SU-DHL-6 (cell line): Measurements from ENCODE around the gene FAM124B.

ENCODE experiments used
- CTCF ChIP-seq: fragments of 200-600 bp; sonication (generic); IDR thresholded peaks from one replicate; pipeline ENCODE4 v1.5.1; 2017; ENCODE audit warnings: antibody characterized with exemption, mild to moderate bottlenecking, low read length, moderate library complexity; ENCODE audit not compliant: insufficient read depth, poor library complexity, severe bottlenecking
- EZH2phosphoT487 ChIP-seq: fragments of 200-600 bp; sonication (generic), shearing (Covaris generic); conservative IDR thresholded peaks from 2 replicates; pipeline ENCODE4 v1.6.1; 2018; ENCODE audit warnings: mild to moderate bottlenecking, antibody characterized with exemption, low read length, moderate library complexity, mixed read lengths

- TF ChIP-seq CTCF (no peak), EZH2phosphoT487 (no peak)
Observed at GRCh38 chr2:224360801-224361251, 41.1 kb downstream of the FAM124B start.
